Measurements from ENCODE around the gene TECTA. TPM values are rescaled to one million over a fixed set of nuclear protein-coding genes. Genes with fewer than 3 reads are reported as not detected.
"Not testable (repeated sequence)": the region's sequence is repeated elsewhere in the genome, so short reads cannot be mapped to it uniquely, and the experiment has no call there.

Gene TECTA
- total RNA-seq, 2 experiments from 2014 or later = 0.19 to 0.36 TPM

DNA sequence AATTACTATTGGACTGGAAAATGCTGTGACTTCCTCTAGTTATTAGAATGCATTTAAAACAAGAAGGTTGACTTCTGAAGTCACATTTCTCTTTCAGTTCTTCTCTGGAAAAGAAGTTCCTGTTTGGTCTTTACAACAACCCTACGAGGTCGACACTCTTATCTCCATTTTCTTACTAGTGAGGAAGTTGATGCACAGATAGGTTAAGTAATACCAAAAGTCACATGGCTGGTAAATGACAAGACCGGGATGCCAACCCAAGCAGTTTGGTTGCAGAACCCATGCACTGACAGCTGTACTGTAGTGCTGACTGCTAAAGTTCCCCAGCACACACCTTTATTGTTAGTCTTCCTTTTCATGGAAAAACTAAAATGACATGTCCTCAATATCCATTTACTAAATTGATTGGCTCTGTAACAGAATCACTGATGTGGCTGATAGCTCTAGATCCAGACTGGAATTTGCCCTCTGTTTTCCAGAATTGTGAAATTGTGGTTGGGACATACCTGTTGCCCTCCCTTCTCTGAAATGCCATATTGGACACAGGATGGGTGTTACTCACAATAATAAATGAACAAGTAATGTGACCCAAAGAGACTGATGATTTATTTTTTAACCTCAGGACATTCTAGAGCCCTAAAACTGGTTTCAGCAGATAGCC, 9.4 kb upstream of the TECTA start:
- ChIA-PET POLR2A (no interaction called here), CTCF (no interaction called here)

GRCh38 chr11:121095561-121095960, 5.5 kb upstream of the TECTA start:
- ChIA-PET POLR2A (no interaction called here), CTCF (no interaction called here)

DNA sequence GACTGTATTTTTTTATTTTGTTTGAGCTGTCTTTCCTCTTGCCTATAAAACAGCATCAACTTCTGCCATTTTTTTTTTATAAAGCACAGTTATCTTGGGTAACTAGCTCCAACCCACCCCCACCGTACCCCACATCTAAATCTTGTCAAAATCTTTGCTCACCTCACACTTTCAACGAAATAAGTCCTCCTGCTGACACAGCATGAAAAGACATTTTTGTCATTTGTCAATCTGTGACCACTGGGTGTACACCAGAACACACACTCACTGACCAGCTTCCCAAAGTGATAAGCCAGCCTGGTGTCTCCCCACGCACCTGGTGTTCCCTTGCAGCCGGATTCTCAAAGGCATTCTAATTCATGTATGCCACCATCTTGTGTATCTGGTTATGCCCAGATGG, 1.7 kb upstream of the TECTA start:
- CTCF ChIA-PET = no interaction called here
- POLR2A ChIA-PET = no interaction called here

GRCh38 chr11:121099885-121100284, 1.2 kb upstream of the TECTA start:
- ChIA-PET POLR2A (no interaction called here), CTCF (no interaction called here)

DNA sequence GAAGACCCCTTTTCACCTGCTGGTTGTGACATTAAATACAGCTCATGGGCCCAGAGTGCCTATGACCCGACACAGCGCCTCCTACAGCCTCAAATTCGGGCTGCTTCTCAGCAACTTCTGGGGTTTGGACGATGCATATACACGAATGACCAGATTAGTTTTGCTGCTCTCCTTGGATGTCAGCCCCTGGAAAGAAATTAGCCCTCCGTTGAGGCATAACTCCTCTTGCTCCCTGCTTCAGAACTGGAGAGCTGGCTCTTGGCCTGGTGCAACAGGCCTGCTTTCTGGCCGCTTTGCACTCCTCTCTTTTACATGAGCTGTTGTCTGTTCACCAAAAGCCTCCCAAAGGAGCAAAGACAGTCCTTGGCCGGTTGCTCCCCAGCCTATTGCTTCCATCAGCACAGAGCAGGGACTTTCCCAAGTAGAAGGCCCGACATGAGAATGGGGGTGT, 3.3 kb downstream of the TECTA start:
- CTCF ChIA-PET = no interaction called here
- POLR2A ChIA-PET = no interaction called here

GRCh38 chr11:121105063-121105480, 4.0 kb downstream of the TECTA start:
- POLR2A ChIA-PET = no interaction called here
- CTCF ChIA-PET = no interaction called here

DNA sequence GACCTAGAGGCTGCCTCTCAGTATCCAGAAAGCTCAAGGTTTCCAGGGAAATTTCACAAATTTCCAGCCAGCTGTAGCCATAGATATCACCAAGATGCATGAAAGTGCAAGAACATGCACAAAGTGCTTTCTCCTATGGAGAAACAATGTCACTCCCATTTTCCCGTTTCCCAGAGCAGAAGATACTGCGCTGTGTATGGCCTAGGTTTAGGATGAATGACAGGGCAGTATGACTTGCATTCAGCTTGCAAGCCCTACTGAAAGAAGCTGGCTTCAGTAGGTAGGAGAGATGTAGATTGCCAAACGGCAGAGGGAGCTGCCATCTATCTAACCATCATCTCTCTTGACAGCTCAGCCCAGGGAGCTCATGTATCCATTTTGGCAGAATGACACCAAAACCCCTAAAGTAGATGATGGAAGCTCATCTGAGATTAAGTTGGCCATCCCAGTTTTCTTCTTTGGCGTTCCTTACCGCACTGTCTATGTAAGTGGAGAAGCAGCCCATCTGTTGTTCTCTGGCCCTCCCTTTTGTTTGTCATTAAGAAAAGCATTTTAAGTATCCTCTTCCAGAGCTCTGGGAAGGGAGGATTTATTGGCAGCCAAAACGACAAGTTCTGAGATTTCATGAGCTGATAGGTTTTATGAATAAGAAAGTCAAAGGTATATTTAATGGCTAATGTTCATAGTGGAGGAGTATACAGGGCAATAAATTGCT, 4.6 kb downstream of the TECTA start:
- CTCF ChIA-PET = no interaction called here
- POLR2A ChIA-PET = no interaction called here

DNA sequence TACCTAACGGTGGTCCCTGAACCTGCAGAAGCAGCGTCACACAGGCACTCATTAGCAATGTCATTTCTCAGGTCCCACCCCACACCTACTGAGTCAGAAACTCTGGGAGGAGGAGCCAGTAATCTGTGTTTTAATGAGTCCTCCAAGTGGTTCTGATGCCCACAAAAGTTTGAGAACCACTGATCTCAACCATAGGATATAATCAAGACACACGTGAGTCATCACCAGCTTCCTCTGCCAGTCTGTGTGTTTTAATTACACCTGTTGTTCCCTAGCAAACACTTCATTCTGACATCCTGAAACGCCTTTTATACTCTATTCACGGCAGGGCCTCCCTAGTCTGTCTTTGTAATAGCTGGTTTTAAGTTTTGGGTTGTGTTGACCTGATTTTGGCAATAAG, 5.8 kb downstream of the TECTA start:
- POLR2A ChIA-PET = no interaction called here

GRCh38 chr11:121108413-121108812, 7.4 kb downstream of the TECTA start:
- POLR2A ChIA-PET = no interaction called here
- CTCF ChIA-PET = no interaction called here

More for the DNA sequence above, 5.8 kb downstream of the TECTA start:
- CTCF ChIA-PET = no interaction called here

DNA sequence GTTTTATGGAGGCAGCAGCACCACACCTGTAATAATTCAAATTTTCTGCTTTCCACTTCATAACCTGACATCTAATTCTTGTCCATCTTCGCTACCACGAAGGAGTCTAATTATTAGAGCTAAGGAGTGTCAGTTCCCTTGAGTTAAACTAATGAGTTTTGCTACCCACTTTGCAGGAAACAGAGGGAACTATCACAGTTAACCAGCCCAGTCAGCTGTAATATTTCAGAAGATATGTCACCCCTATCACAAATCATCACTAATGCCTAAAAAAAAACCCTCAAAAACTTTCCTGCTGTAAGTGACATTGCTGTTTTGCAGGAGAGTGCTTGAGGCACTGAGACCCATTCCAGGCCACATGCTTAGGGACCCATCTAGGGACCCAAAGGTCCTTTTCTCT, 8.4 kb downstream of the TECTA start:
- POLR2A ChIA-PET = no interaction called here
- CTCF ChIA-PET = no interaction called here

- ChIA-PET POLR2A (no interaction called here), CTCF (no interaction called here)
Observed at GRCh38 chr11:121109916-121110586, 9.0 kb downstream of the TECTA start.

GRCh38 chr11:121110871-121111724, 10.1 kb downstream of the TECTA start:
- CTCF ChIA-PET = interaction anchor here (0.5 kb wide), 1 partner anchor 43 kb away, joined by 3 read pairs; no protein-coding TSS in a partner anchor
- POLR2A ChIA-PET = no interaction called here

- CTCF ChIA-PET = no interaction called here
Observed at GRCh38 chr11:121112498-121113455, 11.7 kb downstream of the TECTA start.

DNA sequence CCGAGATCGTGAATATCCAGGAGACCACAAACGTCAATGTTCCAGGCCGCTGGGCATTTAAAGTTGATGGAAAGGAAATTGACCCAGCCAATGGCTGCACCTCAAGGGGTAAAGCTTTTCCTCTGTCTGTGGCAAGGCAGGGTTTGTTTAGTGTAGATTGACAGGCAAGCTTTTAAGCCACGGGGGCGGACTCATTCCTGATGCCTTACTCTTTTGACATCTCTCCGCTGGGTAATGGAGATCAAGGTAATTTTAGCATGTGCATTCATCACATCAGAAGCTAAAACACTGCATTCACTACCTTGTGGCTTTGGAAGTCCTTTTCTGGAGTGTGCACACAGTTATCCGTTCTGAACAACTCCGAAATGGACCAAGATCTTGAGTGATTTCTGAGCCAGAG, 12.6 kb downstream of the TECTA start:
- ChIA-PET POLR2A (no interaction called here), CTCF (no interaction called here)

More at GRCh38 chr11:121112498-121113455, 11.7 kb downstream of the TECTA start:
- POLR2A ChIA-PET = no interaction called here

DNA sequence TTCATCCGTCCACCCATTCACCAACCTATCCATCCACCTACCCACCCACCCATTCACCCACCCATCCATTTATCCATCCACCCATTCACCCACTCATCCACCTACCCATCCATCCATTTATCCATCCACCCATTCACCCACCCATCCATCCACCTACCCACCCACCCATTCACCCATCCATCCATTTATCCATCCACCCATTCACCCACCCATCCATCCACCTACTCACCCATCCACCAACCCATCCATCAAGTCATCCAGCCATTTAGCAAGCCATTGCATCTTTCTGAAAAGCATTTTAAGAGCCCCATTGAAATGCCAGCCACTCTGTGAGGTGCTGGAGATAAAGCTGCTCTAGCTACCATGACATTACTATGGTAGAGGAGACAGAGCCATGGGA, 14.0 kb downstream of the TECTA start:
- POLR2A ChIA-PET, CTCF ChIA-PET: not testable (repeated sequence)

- CTCF ChIA-PET = no interaction called here
- POLR2A ChIA-PET = no interaction called here
Observed at GRCh38 chr11:121117788-121118187, 16.7 kb downstream of the TECTA start.

DNA sequence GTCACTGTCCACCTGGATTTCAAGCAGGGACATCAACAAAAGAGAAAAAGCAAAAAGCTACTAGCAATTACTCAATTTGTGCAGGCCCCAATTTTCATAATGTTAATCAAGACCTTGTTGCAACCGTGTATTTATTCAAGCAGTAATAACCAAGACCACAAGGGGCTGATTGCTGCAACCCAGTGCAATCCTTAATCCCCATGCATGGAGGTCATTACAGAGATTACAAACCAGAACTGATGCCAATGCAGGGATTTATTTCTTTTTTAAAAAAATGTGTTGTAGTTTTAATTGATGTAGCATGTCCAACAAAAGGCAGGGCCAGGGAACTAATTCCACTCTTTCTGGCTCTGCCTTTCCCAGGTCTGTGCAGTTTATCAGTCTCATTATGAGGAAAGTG, 18.4 kb downstream of the TECTA start:
- CTCF ChIA-PET = no interaction called here
- POLR2A ChIA-PET = no interaction called here

GRCh38 chr11:121122328-121122727, 21.3 kb downstream of the TECTA start:
- ChIA-PET POLR2A (no interaction called here), CTCF (interaction anchor here (0.7 kb wide), 1 partner anchor 26 kb away, joined by 3 read pairs; no protein-coding TSS in a partner anchor)

GRCh38 chr11:121123496-121124069, 22.5 kb downstream of the TECTA start:
- ChIA-PET POLR2A (no interaction called here), CTCF (no interaction called here)
